ENCODE results near the gene CNBD2.
"Not testable (repeated sequence)": the region's sequence is repeated elsewhere in the genome, so short reads cannot be mapped to it uniquely, and the experiment has no call there.

The CNBD2 gene

DNA sequence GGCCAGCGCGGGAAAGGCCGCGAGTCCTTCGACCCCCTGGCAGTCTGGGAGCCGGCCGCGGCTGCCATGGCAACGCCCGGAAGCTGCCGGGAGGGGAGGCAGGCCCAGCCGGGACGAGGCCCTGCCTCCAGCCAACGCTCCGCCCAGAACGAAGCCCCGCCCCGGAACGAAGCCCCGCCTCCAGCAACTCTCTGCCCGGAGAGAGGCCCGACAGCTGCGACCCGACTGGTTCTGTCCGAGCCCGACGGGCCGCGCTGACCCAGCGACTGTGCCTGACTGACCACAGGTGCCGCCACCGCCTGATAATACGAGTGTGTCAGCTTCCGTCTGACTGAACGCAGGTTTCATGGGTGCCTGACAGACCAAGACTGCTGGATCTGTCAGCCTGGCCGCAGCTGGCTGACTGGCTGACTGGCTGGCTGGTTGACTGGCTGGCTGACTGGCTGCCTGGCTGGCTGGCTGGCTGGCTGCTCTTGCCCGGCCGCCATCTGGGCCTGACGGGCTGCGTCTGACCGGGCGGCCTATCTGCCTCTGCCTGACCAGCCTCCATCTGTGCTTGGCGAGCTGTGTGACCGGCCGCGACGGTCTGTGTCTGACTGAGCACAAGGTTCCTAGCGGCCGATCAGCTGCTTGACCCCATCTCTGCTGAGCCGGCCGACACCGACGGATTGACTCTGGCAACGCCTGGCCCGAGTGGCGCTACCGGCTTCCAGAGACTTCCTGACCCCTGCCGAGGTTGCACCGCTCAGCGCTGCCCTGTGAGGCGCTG lies 96.5 kb downstream of the CNBD2 start:
- peak; percentile 88 for DNase-seq

DNA sequence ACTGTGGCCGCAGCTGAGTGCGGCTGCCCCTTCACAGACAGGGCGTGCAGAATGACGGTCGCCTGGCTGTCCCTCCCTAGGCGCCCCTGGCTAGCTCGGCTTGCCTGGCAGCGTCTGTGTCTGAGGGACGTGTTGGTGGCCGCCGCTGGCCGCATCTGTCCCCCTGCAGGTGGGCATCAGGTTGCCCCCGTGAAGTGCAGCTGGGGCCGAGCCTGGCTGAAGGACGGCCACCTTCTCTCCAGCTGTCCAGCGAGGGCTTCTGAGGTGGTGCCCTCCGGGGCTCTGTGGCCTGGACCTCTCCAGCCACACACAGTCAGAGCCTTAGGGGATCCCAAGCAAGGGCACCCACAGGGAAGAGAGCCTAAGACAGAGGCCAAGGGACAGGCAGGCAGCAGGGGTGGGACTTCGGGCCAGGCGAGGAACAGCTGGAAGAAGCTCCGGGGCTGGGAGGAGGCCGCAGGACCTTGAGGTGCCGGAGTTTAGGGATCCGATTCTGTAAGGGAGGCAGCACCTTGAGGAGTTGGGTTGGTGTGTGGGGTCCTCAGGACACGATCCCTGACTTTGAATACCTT lies 97.1 kb downstream of the CNBD2 start:
- no peak for DNase-seq

DNA sequence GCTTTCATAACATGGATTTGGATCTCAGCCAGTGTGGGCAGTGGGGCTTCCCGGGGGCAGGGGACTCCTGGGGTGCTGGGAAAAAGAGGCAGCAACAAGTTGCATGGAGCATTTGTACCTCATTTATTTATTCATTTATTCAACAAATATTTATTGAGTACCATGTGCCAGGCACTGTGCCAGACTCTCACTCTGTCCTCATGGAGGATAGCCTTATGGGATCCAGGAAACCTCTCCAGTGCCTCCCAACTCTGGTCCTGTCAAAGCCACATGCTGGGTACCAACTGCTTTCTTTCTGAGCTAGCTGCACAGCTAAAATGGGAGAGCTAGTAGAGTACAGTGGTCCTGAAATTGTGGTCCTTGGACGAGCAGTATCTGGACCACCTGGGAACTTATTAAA lies 98.4 kb downstream of the CNBD2 start:
- DNase-seq = no peak

DNA sequence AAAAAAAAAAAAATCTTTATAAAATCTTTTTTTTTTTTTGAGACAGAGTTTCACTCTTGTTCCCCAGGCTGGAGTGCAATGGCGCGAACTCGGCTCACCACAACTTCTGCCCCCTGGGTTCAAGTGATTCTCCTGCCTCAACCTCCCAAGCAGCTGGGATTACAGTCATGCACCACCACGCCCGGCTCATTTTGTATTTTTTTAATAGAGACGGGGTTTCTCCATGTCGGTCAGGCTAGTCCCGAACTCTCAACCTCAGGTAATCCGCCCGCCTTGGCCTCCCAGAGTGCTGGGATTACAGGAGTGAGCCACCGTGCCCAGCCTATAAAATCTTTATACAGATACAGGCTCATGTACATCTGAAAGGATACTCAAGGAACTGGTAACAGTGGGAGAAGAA lies 100.1 kb downstream of the CNBD2 start:
- not testable (repeated sequence) for DNase-seq

DNA sequence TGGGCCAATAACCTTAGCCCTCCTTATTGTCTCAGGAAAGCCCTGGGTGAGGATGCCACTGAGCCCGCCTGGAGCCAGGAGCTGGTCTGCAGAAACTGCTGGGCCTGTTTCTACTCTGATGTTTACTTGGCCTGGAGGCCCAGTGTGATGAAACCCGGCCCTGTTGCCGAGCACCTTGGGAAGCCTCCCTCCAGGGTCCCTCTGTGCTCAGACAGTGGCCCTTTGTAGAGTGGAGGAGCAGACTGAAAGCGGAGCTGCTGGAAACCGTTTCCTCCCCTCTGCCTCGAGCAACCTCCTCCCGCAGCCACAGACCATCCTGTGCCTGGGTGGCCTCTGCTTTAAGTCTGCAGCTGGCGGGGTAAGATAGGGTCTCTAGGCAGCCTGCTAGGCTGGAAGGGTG lies 102.1 kb downstream of the CNBD2 start:
- no peak for DNase-seq

DNA sequence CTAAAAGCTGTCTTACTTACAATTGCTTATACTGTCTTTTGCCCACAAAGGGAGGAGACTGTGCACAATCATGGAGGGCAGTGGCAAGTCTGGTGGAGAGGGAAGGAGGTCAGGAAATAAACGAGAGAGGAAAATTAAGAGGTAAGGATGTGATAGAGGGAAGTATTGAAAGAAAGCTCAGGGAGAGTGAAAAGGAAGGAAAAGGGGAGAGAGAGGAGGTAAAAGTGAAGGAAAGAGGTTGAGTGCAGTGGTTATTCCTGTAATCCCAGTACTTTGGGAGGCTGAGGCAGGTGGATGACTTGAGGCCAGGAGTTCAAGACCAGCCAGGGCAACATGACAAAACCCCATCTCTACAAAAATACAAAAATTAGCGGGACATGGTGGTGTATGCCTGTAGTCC lies 103.5 kb downstream of the CNBD2 start:
- no peak for DNase-seq

GRCh38 chr20:36074983-36075382 lies 106.6 kb downstream of the CNBD2 start:
- no peak for DNase-seq

- not testable (repeated sequence) for DNase-seq
These were observed 109.4 kb downstream of the CNBD2 start for GRCh38 chr20:36077762-36078161.

GRCh38 chr20:36079486-36079885 lies 111.1 kb downstream of the CNBD2 start:
- DNase-seq = no peak

- DNase-seq = not testable (repeated sequence)
These were observed 111.6 kb downstream of the CNBD2 start for GRCh38 chr20:36079984-36080383.
